Activated T-cell treated with anti-CD3 and anti-CD28 coated beads for 4 hours (primary cell): Measurements from ENCODE around the gene SIDT1.

Source experiments
- DNase-seq: peaks from one replicate; pipeline ENCODE4 v3.0.0-alpha.2; 2020

Gene SIDT1

DNA sequence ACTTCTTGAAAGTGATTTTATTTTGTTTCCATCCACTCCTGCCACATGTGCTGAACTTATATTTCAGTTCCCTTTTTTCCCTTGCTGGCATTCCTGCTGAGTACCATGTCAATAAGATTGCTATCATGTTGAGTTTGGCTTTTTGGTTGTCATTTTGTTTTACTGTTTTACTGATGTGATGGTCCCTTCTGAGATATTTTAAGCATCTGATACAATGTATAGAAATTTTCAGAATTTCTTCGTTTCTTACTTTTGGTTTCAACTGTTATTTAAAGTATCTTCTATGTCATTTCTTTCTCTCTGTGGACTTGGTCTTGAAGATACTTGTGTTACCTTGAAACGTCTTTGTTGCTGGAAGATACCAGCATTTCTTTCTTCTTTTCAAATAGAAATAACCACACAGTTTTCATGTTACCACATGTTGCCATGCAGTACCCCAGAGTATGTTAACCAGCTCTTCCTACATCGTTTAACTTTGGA is 14.1 kb downstream of the SIDT1 start:
- no peak for DNase-seq

DNA sequence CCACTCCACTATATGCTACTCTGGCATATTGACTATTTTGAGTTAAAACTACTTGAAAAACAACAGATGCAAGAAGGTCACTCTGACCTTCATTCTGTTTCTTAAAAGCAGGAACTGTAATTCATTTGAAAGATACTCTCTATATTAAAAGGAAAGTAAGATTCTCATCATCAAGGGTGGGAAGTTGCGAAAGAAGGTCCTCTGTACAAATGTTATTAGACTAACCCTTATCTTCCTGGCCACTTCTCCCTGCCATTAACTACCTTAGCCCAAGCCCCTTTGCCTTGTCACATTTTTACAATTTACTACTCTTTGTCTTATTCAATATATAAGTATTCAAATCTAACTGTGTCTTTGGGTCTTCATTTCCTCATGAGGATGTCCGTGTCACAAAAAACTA is 16.1 kb downstream of the SIDT1 start:
- no peak for DNase-seq

DNA sequence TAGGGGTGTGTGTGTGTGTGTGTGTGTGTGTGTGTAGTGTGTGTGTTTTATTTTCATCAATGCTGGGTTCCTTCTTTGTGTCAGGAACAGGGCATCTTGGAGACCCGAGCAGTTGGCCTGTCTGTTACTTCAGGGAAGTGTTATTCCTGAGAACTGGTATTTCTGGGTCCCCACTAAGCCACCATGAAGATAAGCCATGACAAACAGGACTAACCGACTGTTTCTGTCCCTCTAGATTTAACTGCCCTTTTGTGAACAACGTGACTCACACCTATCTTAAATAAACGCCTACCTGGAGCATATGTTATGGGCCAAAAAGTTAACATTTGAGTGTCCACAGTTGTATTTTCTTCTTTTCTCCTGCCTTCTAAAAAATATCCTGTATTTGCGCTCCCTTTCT is 19.5 kb downstream of the SIDT1 start:
- no peak for DNase-seq

DNA sequence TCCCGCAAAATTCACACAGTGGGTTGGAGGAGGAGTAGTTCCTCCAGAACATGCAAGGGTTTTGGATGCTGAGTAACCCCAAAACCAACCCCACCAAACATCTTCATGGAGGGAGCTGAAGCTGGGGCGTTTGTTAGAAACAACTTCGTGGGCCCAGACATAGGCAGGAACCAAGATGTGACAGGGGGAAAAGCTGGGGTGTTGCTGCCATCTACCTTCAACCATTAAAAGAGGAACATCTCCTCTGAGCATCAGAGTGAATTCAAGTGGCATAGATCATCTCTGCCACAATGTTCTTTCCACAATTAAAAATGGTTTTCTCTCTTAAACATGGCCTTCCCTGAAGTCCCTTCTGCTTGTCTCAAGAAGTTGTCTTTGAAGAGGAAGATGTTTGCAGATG is 20.5 kb downstream of the SIDT1 start:
- DNase-seq: no peak

DNA sequence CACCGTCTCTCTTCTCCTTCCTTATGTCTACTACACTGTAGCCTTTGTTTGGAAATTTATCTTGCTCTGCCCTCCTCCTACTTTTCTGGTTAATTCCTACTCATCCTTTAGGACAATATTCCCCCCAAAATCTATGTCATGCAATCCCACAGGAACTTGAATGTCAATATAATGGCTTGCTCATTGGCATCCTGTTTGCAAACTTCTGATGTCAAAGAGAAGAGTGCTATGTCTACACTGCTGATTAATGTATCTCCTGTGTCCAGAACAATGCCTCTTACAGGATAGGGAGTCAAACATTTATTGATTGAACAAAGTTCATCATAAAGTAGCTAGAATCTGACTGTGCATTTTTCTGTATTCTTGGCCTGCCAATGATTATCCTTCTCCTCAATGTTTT is 22.8 kb downstream of the SIDT1 start:
- DNase-seq: no peak

DNA sequence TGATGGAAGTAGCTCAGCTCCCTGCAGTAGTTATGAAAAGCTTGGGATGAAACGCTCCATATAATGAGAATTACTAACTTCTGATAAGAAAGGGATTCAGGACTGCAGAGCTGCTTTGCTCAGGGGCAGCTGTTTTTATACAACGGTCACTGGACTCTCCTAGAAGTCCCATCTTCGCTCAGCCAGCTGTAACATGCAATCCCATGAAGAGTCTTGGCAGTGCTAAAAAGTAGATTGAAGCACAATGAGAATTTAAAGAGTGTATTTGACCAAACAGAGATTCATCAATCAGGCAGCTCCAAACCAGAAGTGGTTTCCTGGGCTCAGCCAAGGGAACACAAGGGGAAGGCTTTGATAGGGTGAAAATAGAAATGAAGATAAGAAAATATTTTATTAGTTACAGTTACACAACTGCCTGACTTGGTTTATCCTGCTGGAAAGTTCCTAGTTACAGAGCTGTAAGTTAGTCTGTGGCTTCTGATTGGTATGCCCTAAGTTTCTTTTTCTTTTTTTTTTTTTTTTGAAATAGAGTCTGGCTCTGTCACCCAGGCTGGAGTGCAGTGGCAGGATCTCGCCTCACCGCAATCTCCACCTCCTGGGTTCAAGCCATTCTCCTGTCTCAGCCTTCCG is 24.1 kb downstream of the SIDT1 start:
- no peak for DNase-seq

DNA sequence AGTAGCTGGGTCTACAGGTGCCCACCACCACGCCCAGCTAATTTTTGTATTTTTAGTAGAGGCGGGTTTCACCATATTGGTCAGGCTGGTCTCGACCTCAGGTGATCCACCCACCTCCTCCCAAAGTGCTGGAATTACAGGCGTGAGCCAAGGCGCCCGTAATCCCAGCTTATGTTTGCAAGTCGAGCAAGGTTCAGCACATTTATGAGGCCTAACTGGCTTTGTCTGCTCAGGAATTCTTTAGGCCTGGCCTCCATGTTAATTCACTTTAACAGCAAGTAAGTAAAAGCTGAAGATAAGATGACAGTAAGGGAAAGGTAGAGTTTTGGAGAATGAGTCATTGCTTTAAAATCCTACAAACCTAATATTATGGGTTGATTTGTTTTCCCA is 24.6 kb downstream of the SIDT1 start:
- no peak for DNase-seq

DNA sequence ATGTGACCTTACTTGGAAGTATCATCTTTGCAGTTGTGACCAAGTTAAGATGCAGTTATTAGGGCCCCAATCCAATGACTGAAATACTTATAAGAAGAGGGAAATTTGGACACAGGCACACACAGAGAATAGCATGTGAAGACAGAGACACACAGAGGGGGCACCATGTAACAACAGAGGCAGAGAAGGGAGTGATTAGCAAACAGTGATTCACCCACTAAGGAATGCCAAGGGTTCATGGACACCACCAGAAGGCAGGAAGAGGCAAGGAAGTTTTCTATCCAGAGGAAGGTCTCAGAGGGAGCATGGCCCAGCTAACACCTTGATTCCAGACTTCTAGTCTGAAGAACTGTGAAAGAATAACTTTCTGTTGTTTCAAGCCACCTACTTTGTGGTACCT is 25.0 kb downstream of the SIDT1 start:
- DNase-seq: no peak

DNA sequence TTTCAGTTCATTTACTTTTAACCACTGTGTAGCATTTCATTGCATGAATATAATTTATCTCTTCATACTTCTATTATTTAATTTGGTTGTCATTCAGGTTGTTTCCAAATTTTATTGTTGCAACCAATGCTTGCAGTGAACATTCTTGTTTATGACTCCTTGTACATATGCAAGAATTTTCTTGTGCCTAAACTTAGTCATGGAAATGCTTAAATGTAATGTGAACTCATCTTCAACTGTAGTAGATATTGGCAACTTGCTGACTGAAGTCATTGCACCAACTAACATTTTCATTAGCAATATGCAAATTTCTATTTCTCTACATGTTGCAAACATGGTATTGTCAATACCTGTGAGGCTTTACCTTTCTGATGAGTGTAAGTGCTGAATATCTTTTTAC is 26.7 kb downstream of the SIDT1 start:
- no peak for DNase-seq

DNA sequence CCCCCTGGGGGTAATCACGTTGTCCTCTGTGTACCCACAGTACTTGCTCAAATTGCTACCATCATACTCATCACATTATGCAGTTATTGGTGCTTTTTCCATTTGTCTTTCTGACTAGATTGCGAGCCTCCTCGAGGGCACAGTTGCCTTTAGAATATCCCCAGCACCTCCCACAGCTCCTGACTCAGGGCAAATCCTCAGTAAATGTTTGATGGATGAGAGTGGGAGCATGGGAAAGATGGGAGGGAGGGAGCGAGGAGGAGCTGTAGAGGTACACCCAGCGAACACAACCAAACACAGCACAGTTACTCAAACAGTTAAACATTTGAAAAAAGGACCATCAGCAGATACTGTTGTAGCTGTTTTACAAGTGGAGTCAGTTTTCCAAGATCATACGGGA is 27.9 kb downstream of the SIDT1 start:
- DNase-seq: no peak

DNA sequence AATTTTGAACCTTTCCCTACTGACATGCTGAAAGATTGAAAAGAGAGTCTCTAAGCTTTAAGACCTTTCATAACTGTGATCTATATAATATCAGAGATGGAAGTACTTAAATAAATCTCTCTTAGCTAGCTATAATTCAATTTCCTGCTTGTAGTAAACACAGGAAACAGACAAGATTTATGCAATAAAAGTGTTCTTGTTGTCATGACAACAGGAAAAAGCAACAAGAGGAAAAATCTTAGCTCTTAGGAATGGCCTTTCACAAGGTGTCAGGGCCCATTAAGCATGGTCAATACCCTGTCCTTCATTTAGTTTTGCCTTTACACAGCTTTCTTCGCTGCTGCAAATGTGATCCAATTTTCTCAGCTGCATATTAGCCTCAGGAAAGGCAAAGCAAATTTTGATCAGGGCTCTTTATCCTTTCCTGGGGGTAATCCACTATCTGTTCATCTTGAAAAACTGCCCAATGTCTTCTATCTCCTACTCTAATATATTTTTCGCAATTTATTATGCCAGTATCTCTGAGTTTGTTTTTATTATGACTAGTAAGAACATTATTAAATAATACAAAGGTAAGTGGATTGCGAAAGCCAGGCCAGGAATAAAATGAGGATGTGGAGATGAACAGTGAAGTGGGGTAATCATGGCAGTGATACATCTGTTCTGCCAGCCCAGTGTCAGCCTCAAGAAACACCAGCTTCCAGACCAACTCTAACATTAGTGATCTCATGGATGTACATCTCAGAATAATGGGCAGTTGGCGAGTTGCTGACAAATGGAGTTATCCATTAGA is 28.7 kb downstream of the SIDT1 start:
- no peak for DNase-seq

DNA sequence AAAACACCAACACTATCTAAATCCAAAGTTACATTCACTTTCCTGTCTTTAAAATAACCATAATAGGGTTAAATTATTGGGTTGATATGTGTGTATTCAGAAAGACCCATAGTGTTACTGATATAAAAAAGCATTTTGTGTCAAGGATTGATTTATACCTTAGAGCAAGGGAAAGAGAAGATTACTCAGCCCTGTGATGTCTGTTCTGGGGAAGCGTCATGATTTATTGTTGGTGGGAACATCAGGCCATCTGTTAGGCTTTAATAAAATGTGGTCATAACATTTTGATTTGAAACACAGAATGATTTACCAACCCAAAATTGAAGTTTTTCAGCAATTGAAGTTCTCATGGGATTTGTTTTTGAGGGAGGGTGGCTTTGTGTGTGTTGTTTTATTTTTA is 33.2 kb downstream of the SIDT1 start:
- no peak for DNase-seq

DNA sequence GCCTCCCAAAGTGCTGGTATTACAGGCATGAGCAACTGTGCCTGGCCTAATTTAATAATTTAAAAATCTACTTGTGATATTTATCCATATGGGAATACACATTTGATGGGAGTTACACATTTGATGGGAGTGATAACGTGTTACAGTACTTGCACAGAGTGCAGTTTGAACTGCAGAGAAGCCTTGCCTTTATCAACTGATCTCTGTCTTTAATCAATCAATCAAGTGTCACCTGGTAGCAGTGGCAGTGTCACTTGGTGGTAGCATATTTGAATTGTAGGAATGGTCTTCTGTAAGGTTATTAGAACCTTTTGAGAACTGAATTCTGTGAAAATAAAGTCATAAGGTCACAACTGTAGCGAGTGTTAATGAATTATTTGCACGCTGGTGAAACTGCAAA is 37.8 kb downstream of the SIDT1 start:
- no peak for DNase-seq

DNA sequence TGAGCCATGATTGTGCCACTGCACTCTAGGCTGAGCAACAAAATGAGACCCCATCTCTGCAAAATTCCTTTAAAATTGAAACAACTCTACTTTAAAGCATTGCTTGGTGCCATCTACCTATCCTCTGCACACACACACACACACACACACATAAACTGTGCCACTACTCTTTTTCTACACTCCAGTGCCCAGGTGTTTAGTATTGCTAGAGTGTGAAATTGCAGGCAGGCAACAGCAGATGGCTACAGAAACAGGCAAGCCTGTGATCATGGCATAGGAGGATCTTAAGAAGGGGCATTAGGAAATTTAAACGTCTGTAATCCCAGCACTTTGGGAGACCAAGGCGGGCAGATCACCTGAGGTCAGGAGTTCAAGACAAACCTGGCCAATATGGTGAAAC is 39.0 kb downstream of the SIDT1 start:
- DNase-seq: no peak

DNA sequence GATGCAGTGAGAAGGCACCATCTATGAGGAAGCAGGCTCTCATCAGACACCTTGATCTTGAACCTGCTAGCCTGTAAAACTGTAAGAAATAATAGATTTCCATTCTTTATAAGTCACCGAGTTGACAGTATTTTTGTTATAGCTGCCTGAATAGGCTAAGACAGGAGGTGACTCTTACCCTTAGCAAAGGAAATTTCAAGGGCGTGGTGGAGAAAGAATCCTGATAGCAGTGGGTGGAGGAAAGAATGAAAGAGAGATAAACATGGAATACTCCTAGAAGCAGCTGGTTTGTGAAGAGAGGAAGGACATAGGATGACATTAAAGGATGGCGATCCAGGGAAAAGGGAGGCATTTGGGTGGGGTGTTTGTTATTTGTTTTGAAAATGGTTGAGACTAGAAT is 41.4 kb downstream of the SIDT1 start:
- no peak for DNase-seq

DNA sequence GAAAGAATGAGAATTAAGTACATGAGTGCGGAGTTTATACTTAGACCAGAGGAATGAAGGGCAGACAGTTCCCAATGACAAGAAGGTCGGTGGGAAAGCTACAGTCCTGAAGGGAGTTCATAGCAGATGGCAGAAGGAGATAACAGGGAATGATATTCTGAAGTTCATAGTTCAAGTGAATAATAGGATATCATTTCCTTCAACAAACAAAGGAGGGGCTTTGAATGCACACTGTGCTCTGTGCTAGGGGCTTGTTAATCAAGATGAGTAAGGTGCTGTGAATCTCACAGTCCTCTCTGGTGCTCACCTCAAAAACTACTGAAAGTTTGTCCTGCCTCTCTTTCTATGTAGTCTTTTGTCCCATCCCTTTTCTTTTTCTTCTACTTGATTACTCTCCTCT is 41.9 kb downstream of the SIDT1 start:
- DNase-seq: no peak

DNA sequence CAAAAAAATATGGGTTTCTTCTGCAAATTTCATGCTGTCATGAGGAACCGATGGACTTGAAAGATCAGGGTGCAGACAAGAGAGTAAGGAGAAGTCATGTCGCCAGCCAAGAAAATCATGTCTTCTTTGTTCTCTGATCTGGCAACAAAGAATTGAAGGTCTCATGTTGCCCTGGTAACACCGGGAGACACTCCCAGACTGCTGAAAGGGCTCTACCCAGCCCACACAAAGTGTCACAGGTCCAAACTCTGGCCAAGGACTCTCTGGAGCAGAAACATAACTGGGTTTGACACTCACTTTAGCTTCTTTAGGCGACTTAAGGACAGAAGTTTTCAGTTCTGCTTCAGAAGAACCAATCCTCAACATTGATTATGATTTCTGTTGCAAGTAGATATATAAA is 42.9 kb downstream of the SIDT1 start:
- DNase-seq: no peak

DNA sequence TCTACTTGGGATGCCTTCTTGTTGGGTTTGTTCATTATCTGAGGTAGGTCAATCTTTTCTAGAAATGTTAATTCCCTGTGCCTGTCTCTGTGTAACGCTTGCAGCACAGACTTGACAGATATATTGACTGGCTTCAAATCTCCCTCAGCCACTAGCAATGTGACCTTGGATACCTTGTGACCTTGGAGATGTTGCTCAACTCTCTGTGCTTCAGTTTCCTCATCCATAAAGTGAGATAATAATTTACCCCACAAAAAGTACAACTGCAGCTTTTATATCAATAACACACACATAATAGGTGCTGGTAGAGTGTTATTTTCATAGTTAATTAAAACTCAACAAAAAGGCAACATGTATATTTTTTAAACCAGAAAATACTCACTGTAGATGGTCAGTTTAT is 52.9 kb downstream of the SIDT1 start:
- no peak for DNase-seq

DNA sequence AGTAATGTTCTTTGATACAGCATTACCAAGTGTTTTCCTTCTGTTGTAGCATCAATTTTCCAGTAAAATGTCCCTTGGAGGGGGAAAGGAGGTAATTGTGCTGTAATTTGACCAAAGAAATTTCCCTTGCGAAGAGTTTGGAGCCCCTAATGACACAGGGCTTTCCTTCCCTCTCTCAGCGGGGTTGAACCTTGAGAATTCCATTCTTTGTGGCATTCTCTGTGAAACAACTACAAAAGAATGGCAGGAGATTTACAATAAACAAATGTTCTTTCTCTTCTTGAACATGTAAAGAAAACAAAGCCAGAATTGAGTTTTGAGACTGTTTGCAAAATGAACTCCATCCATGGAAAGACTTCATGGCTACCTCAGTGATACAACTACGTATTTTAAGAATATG is 53.4 kb downstream of the SIDT1 start:
- DNase-seq: no peak

DNA sequence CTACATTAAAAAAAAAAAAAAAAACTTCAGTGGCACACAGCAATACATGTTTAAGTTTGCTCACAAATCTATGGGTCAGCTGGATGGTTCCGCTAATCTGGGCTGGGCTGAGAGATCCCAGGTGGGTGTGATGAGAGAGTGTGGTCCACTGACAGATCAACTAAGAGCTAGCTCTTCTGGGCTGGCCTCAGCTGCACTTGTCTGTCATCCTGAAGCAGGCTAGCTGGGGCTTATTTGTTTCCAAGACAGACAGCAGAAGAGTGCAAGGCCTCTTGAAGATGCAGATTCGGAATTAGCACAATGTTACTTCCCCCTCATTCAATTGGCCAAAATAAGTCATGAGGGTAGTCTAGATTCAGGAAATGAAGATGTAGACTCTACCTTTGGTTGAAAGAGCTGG is 56.5 kb downstream of the SIDT1 start:
- DNase-seq: no peak

DNA sequence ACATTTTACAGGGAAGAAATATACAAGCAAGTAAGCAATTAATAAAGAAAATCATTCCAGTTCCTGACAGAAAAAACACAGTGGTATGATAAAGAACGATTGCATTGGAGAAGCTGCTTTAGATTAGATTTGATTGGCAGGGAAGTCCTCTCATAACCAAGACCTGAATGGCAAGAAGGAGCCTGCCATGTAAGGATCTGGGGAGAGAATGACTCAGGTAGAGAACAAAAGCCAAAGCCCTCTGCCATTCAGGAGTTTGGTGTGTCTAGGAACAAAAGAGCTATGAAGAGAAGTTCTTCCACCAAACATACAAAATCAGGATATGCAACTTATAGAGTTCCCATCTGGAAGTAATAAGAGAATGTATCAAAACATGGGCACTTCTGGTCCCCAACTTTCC is 57.6 kb downstream of the SIDT1 start:
- DNase-seq: no peak

DNA sequence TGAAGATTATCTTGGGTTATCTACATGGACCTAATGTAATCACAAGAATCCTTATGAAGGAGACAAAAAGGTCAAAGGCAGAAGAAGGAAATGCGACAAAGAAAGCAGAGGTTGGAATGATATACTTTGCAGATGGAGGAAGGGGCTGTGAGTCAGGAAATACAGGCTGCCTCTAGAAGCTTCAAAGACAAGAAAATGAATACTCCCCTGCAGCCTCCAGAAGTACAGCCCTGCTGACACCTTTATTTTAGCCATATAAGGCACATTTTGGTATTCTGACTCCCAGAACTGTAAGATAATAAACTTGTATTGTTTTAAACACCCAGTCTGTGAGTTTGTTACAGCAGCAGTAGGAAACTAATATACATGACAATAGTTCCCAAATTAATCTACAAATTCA is 58.6 kb downstream of the SIDT1 start:
- no peak for DNase-seq

DNA sequence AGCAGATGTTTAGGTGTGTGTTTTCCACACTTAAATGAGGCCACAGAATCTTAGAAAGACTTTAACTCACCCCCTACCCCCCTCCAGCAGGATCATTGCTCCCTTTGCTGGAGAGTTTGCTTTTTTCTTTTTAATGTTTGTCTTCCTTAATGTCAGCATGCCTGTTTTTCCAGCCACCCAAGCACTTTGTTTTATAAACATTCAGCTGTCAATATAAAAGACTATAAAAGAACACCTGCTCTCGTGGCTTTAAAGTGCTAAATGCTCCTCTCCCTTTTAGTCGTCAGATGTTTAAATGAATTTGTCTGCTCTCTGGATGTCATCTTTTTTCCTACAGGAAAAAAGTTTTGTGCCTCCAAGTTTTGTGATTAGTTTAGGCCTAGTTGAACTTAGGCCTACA is 61.7 kb downstream of the SIDT1 start:
- no peak for DNase-seq

DNA sequence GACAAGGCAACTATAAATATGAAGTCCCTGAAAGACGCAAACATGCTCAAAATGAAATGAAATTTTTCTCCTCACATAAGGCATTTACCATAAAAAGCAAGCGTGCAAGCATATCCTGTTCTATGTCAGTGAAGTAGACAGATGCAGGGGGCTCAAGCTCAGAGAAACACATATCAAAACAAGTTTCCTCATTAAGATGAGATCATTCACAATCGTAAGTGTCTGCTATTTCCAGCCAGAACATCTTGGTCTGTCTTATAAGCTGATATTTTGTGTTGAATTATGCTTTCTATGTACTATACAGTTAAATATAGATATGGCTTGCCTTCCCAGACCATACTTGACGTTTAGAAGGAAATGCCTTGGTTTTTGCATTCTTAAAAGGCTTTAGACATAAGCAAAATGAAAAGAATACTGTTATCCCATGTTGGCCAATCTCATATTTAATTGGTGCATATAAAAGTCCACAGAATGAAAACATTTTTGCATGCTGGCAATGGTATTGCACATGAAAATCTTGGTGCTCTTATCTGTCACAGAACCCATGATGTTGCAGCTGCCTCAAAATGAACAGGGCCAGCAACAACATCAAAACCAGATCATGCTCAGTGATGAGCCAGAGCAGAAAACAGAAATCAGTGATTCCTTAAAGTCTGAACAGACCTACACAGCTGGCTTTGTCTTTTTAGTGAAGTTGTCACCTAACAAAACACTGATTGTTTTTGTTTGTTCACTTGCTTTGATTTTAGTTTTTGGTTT is 65.4 kb downstream of the SIDT1 start:
- DNase-seq: no peak
